Type B pancreatic cell (in vitro differentiated cells): ENCODE results near the gene CHAF1A. TPM values are rescaled to one million over a fixed set of nuclear protein-coding genes. Genes with fewer than 3 reads are reported as not detected.

Source experiments
- DNase-seq: peaks from one replicate; pipeline ENCODE4 v3.0.0; 2021; ENCODE audit warnings: mixed read lengths; ENCODE audit not compliant: unreplicated experiment; ENCODE audit errors: extremely low spot score
- H3K27ac Mint-ChIP-seq: 2 replicates; pipeline ENCODE4 v1.8.0; 2021; ENCODE audit warnings: mild to moderate bottlenecking, mixed read lengths
- H3K27me3 Mint-ChIP-seq: 2 replicates; pipeline ENCODE4 v1.8.0; 2021; ENCODE audit warnings: mixed read lengths
- H3K36me3 Mint-ChIP-seq: 2 replicates; pipeline ENCODE4 v1.8.0; 2021; ENCODE audit warnings: mixed read lengths
- H3K4me1 Mint-ChIP-seq: one replicate; pipeline ENCODE4 v1.8.0; 2021; ENCODE audit warnings: mixed read lengths; ENCODE audit not compliant: unreplicated experiment
- H3K4me3 Mint-ChIP-seq: 2 replicates; pipeline ENCODE4 v1.8.0; 2021; ENCODE audit warnings: mild to moderate bottlenecking, mixed read lengths
- H3K9me3 Mint-ChIP-seq: 2 replicates; pipeline ENCODE4 v1.8.0; 2021; ENCODE audit warnings: mixed read lengths
- microRNA-seq: library from miRNA; unstranded; fragments of <30 nt; microRNA quantifications from one replicate; pipeline ENCODE4, GENCODE V29; 2020
- total RNA-seq: library from RNA; stranded (reverse); gene quantifications from 2 replicates; pipeline ENCODE4 v1.2.1, GENCODE V29; 2021; ENCODE audit warnings: low replicate concordance
- TF ChIP-seq, protein P1 (sequence below): fragments of 200-600 bp; sonication (generic); conservative IDR thresholded peaks from 2 replicates; pipeline ENCODE4 v1.5.0; 2021; ENCODE audit warnings: antibody characterized with exemption, mild to moderate bottlenecking

Gene CHAF1A
- total RNA-seq, 1 donor from 2014 or later, result 46.3 TPM

DNA sequence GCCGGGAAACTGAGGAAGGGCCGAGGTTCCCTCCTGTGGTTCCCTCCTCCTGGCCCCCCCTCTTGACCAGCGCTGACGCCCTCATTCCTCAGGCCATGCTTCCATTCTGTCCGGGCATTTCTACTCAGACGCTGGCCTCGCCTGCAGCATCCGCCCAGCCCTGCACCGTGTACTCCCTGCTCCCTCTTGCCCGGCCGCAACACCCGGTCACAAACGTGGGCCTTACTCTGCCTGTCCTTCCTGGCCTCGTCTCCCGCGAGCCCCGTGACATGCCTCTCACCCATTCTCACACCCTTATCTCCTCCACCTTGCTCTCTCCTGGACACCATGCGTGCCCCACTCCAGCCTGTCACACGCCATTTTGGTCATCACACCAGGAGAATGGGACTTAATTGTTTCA, 80.9 kb downstream of the CHAF1A start:
- TF ChIP-seq, protein P1, sequence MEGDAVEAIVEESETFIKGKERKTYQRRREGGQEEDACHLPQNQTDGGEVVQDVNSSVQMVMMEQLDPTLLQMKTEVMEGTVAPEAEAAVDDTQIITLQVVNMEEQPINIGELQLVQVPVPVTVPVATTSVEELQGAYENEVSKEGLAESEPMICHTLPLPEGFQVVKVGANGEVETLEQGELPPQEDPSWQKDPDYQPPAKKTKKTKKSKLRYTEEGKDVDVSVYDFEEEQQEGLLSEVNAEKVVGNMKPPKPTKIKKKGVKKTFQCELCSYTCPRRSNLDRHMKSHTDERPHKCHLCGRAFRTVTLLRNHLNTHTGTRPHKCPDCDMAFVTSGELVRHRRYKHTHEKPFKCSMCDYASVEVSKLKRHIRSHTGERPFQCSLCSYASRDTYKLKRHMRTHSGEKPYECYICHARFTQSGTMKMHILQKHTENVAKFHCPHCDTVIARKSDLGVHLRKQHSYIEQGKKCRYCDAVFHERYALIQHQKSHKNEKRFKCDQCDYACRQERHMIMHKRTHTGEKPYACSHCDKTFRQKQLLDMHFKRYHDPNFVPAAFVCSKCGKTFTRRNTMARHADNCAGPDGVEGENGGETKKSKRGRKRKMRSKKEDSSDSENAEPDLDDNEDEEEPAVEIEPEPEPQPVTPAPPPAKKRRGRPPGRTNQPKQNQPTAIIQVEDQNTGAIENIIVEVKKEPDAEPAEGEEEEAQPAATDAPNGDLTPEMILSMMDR, result no peak
- Mint-ChIP-seq H3K4me3 (no peak overlapping the region), H3K9me3 (no peaks in the 10 kb centered on the region), H3K27me3 (no peaks in the 10 kb centered on the region), H3K27ac (no peak overlapping the region), H3K4me1 (no peaks in the 10 kb centered on the region), H3K36me3 (peaks cover 14% of the 10 kb centered on the region)
- DNase-seq, result no peak

DNA sequence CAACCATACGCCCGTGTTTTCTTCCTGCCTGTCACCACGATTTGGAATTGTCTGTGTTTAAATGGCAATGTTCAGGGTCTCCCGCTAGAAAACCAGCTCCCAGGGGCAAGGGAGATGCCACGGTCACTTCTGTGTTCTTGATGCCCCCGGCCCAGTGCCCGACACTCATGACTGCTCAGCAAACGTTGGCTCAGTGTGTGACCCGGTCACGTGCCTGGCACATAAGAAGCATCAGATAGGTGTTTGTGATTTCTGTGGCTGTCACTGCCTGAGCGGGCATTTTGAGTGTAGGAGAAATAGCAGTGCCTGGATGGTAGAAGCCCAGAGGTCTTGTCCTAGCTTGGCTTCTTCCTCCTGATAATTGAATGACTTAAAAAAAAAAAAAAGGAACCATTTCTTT, 85.1 kb downstream of the CHAF1A start:
- H3K27ac Mint-ChIP-seq, result no peak overlapping the region
- no peaks in the 10 kb centered on the region for H3K27me3 Mint-ChIP-seq
- H3K9me3 Mint-ChIP-seq, result no peaks in the 10 kb centered on the region
- TF ChIP-seq, protein P1, result no peak
- peaks cover 14% of the 10 kb centered on the region for H3K36me3 Mint-ChIP-seq
- no peak for DNase-seq
- H3K4me1 Mint-ChIP-seq, result no peaks in the 10 kb centered on the region
- no peak overlapping the region for H3K4me3 Mint-ChIP-seq

DNA sequence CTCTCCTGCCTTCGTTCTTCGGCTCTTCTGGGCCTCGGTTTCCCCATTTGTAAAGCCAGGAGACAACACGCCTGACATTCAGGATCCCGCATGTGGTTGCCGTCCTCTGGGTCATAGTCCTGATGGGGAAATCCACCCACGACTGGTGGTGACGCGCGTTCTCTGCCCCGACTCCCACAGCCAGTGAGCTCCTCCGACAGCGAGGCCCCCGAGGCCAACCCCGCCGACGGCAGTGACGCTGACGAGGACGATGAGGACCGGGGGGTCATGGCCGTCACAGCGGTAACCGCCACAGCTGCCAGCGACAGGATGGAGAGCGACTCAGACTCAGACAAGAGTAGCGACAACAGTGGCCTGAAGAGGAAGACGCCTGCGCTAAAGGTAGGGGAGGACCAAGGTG, 86.1 kb downstream of the CHAF1A start:
- Mint-ChIP-seq H3K27ac (no peak overlapping the region), H3K27me3 (no peaks in the 10 kb centered on the region), H3K36me3 (peaks cover 12% of the 10 kb centered on the region), H3K4me1 (no peaks in the 10 kb centered on the region), H3K9me3 (no peaks in the 10 kb centered on the region), H3K4me3 (no peak overlapping the region)
- no peak for DNase-seq
- TF ChIP-seq, protein P1, result no peak

DNA sequence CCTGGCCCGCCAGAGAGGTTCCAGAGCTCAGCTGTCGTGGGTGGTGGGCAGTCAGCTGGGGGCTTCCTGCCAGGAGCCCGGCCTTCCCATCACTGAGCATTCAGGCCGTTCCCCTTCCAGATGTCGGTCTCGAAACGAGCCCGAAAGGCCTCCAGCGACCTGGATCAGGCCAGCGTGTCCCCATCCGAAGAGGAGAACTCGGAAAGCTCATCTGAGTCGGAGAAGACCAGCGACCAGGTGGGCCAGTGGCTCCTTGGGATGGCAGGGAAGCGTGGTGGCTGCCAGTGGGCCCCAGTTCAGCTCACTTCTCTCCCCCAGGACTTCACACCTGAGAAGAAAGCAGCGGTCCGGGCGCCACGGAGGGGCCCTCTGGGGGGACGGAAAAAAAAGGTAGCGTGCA, 89.0 kb downstream of the CHAF1A start:
- no peak overlapping the region for H3K4me3 Mint-ChIP-seq
- no peaks in the 10 kb centered on the region for H3K9me3 Mint-ChIP-seq
- no peak overlapping the region for H3K27ac Mint-ChIP-seq
- peaks cover 3% of the 10 kb centered on the region for H3K36me3 Mint-ChIP-seq
- TF ChIP-seq, protein P1, result no peak
- DNase-seq, result no peak
- H3K27me3 Mint-ChIP-seq, result no peaks in the 10 kb centered on the region
- no peaks in the 10 kb centered on the region for H3K4me1 Mint-ChIP-seq

DNA sequence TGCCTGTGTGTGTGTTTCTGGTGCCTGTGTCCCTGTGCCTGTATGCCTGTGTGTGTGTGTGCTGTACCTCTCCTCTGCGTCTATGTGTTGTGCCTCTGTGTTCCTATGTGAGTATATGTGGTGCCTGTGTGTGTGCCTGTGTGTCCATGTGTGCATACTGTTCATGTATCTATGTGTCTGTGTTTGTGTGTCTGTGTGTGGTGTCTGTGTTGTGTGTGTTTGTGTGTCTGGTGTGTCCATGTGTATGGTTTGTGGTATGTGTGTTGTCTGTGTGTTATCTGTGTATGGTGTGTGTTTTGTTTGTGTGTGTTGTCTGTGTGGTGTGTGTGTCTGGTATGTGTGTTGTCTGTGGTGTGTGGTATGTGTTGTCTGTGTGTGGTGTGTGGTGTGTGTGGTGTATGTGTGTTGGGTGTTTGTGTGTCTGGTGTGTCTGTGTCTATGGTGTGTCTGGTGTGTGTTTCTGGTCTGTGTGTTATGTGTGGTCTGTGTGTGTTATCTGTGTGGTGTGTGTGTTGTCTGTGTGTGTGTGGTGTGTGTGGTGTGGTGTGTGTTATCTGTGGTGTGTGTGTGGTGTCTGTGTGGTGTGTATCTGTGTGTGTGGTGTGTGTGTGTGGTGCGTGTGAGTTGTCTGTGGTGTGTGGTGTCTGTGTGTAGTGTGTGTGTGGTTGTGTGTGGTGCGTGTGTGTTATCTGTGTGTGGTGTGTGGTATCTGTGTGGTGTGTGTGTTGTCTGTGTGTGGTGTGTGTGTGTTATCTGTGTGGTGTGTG, 90.1 kb downstream of the CHAF1A start:
- Mint-ChIP-seq H3K9me3 (no peaks in the 10 kb centered on the region), H3K36me3 (peaks cover 1% of the 10 kb centered on the region), H3K4me1 (no peaks in the 10 kb centered on the region), H3K27me3 (no peaks in the 10 kb centered on the region), H3K27ac (no peak overlapping the region), H3K4me3 (no peak overlapping the region)
- DNase-seq, result no peak
- TF ChIP-seq, protein P1, result no peak

Small RNAs within 50 kb of the gene (microRNA-seq; reads per million reads assigned to microRNA genes)
- gene MIR4746, result 6.3 reads per million, percentile 24 among the genes with 10 or more reads in this experiment

Other genes with a start within 250 kb of the CHAF1A start
- gene CREB3L3, start 249.0 kb upstream of the CHAF1A start, total RNA-seq, result 3.7 and 13.3 TPM in 2 replicates
- 26.7 and 29.2 TPM in 2 replicates for gene SIRT6, start 220.1 kb upstream of the CHAF1A start, total RNA-seq
- gene ANKRD24, start 220.0 kb upstream of the CHAF1A start, total RNA-seq, result 0.48 and 1.1 TPM in 2 replicates
- 0.31 and 0.43 TPM in 2 replicates for gene EBI3, start 173.1 kb upstream of the CHAF1A start, total RNA-seq
- gene YJU2, start 155.6 kb upstream of the CHAF1A start, total RNA-seq, result 14.3 and 18.5 TPM in 2 replicates
- 4.9 and 6.1 TPM in 2 replicates for gene SHD, start 123.4 kb upstream of the CHAF1A start, total RNA-seq
- gene TMIGD2, start 100.3 kb upstream of the CHAF1A start, total RNA-seq, result not detected in 2 replicates
- 4.8 and 26.3 TPM in 2 replicates for gene FSD1, start 98.0 kb upstream of the CHAF1A start, total RNA-seq
- 42.5 and 96.9 TPM in 2 replicates for gene STAP2, start 63.8 kb upstream of the CHAF1A start, total RNA-seq
- gene MPND, start 59.1 kb upstream of the CHAF1A start, total RNA-seq, result 43.5 and 43.6 TPM in 2 replicates
- 74.4 and 87.2 TPM in 2 replicates for gene SH3GL1, start 2.1 kb upstream of the CHAF1A start, total RNA-seq
- 60.8 and 81.5 TPM in 2 replicates for gene UBXN6, start 55.2 kb downstream of the CHAF1A start, total RNA-seq
- 45.0 and 77.9 TPM in 2 replicates for gene HDGFL2, start 69.7 kb downstream of the CHAF1A start, total RNA-seq
- gene PLIN4, start 115.8 kb downstream of the CHAF1A start, total RNA-seq, result 0.48 TPM in 2 replicates
- 1.2 and 4.3 TPM in 2 replicates for gene PLIN5, start 132.6 kb downstream of the CHAF1A start, total RNA-seq
- gene LRG1, start 137.4 kb downstream of the CHAF1A start, total RNA-seq, result 0.21 and 1.2 TPM in 2 replicates
- gene SEMA6B, start 157.0 kb downstream of the CHAF1A start, total RNA-seq, result 1.7 and 9.5 TPM in 2 replicates
- 4.3 and 8.9 TPM in 2 replicates for gene TNFAIP8L1, start 236.9 kb downstream of the CHAF1A start, total RNA-seq